HG03558 (cell line): ENCODE data around the gene ZNF793.
A peak's percentile ranks its signal among the peaks of the same experiment; 100 is the strongest.

Source experiments
- ATAC-seq: cut with Tn5 transposase; IDR thresholded peaks from one replicate; pipeline ENCODE4 v1.9.1; 2021; ENCODE audit warnings: moderate number of reproducible peaks; ENCODE audit not compliant: unreplicated experiment; ENCODE audit errors: extremely low read depth

ZNF793 gene

DNA sequence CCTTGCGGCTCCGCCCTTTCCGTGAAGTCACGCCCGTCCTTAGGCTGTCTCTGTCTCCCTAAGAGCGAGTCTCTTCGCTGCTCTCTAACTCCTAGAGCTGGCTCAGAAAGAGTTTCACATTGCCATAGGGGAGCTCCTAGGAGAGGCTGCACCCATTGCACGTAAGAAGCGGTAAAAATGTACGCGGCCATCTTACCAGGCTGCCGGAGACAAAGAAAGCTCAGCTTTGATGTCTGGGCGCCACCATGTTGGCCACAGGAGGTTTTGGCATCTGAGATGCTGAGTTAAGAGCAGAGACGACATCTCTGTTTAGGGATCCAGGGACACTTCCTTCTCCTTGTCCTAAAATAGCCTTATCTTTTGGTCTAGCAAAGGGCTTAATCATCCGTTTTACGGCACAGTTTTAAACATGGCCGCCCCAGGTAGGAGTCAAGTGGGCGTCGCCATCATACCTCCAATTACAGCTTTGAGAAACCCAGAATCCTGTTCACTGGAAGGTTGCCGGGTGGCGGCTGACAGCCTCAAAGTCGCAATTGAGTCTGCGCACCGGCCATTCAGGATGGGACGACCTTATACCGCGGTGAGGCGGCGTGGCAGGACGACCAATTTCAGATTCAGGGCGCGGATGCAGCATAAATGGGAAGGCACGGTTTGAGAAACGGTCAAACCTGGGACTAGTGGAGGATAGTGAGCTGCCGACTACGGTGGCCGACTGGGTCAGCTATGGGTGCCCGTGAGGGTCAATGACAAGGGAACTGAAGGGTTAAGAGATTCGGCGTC lies at the start of gene ZNF793:
ZNF793 (plus strand) TSS at position 553 of the 780 bp plus-strand sequence. CDS start 16,501 bp downstream, outside the sequence.
- ATAC-seq, result no peak

GRCh38 chr19:37466277-37466797 lies 40.4 kb upstream of the ZNF793 start:
- no peak for ATAC-seq

GRCh38 chr19:37466798-37467607 lies 39.7 kb upstream of the ZNF793 start, which contains the start of gene ZNF569:
ZNF569 (minus strand) TSS chr19:37467444; CDS start chr19:37444921, 22,523 bp downstream.
- peak; percentile 45 for ATAC-seq

DNA sequence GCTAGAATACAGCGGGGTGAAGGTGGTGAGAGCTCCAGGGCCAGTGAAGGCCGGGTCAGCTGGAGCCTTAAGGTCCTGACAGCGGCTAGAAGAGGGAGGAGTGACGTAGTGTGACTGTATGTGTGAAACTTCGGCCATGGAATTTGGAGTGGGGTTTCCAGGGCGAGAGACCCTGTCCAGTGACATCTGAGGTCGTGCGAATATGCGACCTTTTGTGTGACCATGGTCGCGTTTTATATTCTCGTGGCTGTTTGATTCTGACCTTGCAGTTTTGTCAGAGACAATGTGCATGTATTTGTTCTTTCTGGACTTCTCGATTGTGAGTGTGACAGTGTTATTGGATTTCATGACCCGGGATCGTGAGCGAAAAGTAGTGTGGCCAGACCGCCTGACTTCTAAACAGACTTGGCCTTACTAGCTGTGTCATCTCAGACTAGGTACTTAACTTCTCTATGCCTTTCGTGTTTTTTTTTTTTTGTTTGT lies 39.1 kb upstream of the ZNF793 start:
- ATAC-seq, result no peak

GRCh38 chr19:37468961-37469777 lies 37.6 kb upstream of the ZNF793 start, which contains the start of gene ZNF570:
ZNF570 (plus strand) TSS chr19:37469356; CDS start chr19:37470355, 999 bp downstream.
- no peak for ATAC-seq

DNA sequence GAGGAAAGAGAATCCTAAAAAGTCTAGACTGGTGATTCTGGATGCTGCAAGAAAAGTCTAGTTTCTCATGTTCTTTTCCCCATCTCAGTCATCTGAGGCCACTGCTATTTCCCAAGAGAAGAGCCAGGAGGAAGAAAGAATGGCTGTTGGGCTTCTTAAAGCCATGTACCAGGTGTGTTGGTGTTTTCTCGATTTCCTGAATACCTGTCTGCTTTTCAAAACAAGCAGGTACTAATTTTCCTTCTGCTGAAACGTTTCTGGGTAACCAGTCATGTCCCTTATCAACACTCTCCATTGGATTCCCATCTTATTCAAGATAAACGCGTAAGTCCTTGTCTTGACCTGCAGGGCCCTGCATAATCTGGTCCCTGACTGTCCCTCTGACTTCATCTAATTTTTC lies 36.5 kb upstream of the ZNF793 start:
- no peak for ATAC-seq

- no peak for ATAC-seq
Measured at GRCh38 chr19:37472165-37472564, 34.6 kb upstream of the ZNF793 start.

- no peak for ATAC-seq
Measured at GRCh38 chr19:37484406-37485168, 22.2 kb upstream of the ZNF793 start.

GRCh38 chr19:37492213-37492612 lies 14.5 kb upstream of the ZNF793 start:
- ATAC-seq, result no peak

- ATAC-seq, result no peak
Measured at GRCh38 chr19:37505958-37506386, 767 bp upstream of the ZNF793 start.

GRCh38 chr19:37507167-37507464 lies 377 bp downstream of the ZNF793 start:
- ATAC-seq, result no peak

DNA sequence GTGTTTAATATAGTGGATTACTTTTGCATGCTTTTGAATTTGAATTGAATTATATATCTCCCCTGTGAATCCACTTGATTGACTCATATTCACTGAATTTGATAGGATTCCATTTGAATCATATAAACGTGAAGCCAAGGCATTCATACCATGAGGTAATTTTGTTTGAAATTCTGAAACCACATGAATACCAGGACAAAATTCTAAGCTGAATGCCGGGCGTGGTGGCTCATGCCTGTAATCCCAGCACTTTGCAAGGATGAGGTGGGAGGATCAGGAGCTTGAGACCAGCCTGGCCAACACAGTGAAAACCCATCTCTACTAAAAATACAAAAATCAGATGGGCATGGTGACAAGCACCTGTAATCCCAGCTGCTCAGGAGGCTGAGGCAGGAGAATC lies 4.4 kb downstream of the ZNF793 start:
- no peak for ATAC-seq

DNA sequence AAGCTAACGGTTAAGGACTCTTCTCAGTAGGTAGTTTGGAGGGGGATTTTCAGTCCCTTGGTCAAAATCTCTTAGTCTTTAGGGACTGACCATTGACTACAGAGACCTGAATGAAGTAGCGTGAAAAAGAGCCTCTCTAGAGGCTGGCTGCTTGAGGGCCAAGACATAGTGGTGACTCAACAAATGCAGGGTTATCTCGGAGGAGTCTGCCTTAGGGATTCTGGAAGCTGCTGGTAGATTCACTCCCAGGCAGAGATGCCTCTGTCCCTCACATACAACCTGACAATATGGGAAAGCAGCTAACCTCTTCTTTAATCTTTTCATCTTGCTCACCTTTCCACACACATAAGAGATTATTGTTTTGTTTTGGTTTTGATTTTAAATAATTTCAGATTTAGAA lies 5.1 kb downstream of the ZNF793 start:
- ATAC-seq, result no peak

DNA sequence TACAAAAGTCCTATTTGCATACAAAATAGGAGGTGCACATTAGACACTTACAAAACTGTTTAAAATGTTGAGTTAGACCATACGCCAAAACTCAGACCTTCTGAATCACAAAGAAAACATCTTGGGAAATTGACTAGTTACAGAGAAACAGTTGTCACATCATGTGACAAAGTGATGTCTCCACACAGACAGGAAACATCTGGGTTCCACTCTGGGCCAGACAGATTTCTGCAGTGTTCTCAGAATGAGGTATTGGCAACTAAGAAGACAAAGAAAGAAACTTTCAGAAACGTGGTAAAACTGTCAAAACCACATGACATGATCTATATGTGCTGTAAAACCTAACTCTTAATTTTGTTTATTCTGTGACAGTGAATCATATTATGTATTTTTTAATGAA lies 6.7 kb downstream of the ZNF793 start:
- no peak for ATAC-seq

- ATAC-seq, result no peak
Measured at GRCh38 chr19:37519890-37520289, 13.2 kb downstream of the ZNF793 start.

GRCh38 chr19:37537391-37537947 lies 30.7 kb downstream of the ZNF793 start:
- ATAC-seq, result no peak

GRCh38 chr19:37551129-37551993 lies 44.6 kb downstream of the ZNF793 start:
- no peak for ATAC-seq

DNA sequence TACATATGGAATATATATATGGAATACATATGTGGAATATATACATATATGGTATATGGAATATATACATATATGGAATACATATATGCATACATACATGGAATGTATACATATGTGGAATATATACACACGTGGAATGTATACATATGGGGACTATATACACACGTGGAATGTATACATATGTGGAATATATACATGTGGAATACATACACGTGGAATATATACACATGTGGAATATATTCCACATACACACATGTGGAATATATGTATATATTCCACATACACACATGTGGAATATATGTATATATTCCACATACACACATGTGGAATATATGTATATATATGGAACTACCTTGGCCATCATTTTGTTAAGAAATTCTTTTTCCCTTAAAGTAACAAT lies 56.8 kb downstream of the ZNF793 start:
- ATAC-seq, result no peak
